H1 (cell line): ENCODE results near the gene SERGEF. TPM values are rescaled to one million over a fixed set of nuclear protein-coding genes. Genes with fewer than 3 reads are reported as not detected.

Experiments used
- FOSL1 ChIP-seq: IDR thresholded peaks from 2 replicates; pipeline ENCODE4 v1.6.1; 2011; ENCODE audit warnings: mild to moderate bottlenecking, low read depth, low read length, moderate library complexity; ENCODE audit not compliant: insufficient read depth
- JUN ChIP-seq: IDR thresholded peaks from 2 replicates; pipeline ENCODE4 v1.6.1; 2011; ENCODE audit warnings: low read depth, mild to moderate bottlenecking, improper control_type of control experiment, low read length
- KDM4A ChIP-seq: IDR thresholded peaks from one replicate; pipeline ENCODE4 v1.7.1; 2012; ENCODE audit warnings: low read depth, mild to moderate bottlenecking, moderate library complexity, low read length, inconsistent platforms; ENCODE audit not compliant: severe bottlenecking
- SIN3A ChIP-seq, 2 experiments: IDR thresholded peaks in 1 of 2; conservative IDR thresholded peaks in 1 of 2; 2 replicates each; pipeline ENCODE4 v1.6.1; 2011 to 2012; ENCODE audit warnings: low read length in 2 of 2, improper control_type of control experiment in 1 of 2, low read depth in 1 of 2, mild to moderate bottlenecking in 1 of 2
- TAF1 ChIP-seq: IDR thresholded peaks from 2 replicates; pipeline ENCODE4 v1.6.1; 2011; ENCODE audit warnings: mild to moderate bottlenecking, low read depth, low read length
- polyA plus RNA-seq, 7 experiments: library from polyadenylated mRNA; depleted of rRNA in 3 of 7; stranded (reverse) in 5 of 7; unstranded in 2 of 7; fragments of >200 nt in 5 of 7; fragments of 200-250 nt in 2 of 7; gene quantifications; 1 replicate in 5 of 7; 2 replicates in 1 of 7; 4 replicates in 1 of 7; pipeline versions ENCODE4 v1.2.1 to v1.2.3, GENCODE V29; 2011 to 2013; ENCODE audit warnings: missing spikeins in 2 of 7, mixed read lengths in 2 of 7
- total RNA-seq: library from RNA; stranded (reverse); fragmentation: NEBNext Ultra II Directional; extraction: Animal tissue kit (Norgen Biotek cat#: 25700); gene quantifications from 2 replicates; pipeline ENCODE4 v1.2.1, GENCODE V29; 2021
- TF ChIP-seq, protein P1 (sequence below): IDR thresholded peaks from 2 replicates; pipeline ENCODE4 v1.6.1; 2011; ENCODE audit warnings: low read length, improper control_type of control experiment
- TF ChIP-seq, protein P2 (sequence below): IDR thresholded peaks from 2 replicates; pipeline ENCODE4 v1.6.1; 2012; ENCODE audit warnings: inconsistent platforms

The SERGEF gene
- total and polyA plus RNA-seq, 2 of the 8 experiments (the other 6 are each of a cell fraction or from before 2014, with no cell fraction given): 16.6 to 28.8 TPM

GRCh38 chr11:17778956-17779860 lies 233.6 kb downstream of the SERGEF start (continued):
- no peak for TF ChIP-seq FOSL1
- TF ChIP-seq KDM4A: no peak
- no peak for TF ChIP-seq TAF1
- TF ChIP-seq, protein P1, sequence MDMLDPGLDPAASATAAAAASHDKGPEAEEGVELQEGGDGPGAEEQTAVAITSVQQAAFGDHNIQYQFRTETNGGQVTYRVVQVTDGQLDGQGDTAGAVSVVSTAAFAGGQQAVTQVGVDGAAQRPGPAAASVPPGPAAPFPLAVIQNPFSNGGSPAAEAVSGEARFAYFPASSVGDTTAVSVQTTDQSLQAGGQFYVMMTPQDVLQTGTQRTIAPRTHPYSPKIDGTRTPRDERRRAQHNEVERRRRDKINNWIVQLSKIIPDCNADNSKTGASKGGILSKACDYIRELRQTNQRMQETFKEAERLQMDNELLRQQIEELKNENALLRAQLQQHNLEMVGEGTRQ: no peak
- no peak for TF ChIP-seq JUN
- TF ChIP-seq SIN3A (conservative IDR thresholded peaks at IDR 0.05 in 1 of 2, IDR thresholded peaks at IDR 0.05 in 1 of 2; ENCODE audit: low read depth in 1 of 2, low read length in 2 of 2): no peak
- TF ChIP-seq, protein P2, sequence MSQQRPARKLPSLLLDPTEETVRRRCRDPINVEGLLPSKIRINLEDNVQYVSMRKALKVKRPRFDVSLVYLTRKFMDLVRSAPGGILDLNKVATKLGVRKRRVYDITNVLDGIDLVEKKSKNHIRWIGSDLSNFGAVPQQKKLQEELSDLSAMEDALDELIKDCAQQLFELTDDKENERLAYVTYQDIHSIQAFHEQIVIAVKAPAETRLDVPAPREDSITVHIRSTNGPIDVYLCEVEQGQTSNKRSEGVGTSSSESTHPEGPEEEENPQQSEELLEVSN: no peak
- TF ChIP-seq, all 59 proteins: peak for 0
